Keratinocyte (primary cell): ENCODE results near the gene FAM193B. TPM values are rescaled to one million over a fixed set of nuclear protein-coding genes. Genes with fewer than 3 reads are reported as not detected.
A peak's percentile ranks its signal among the peaks of the same experiment; 100 is the strongest.

Experiments
- DNase-seq: peaks from one replicate; pipeline ENCODE4 v3.0.0-alpha.2; 2011; ENCODE audit warnings: low read depth, missing footprints, low spot score
- FAIRE-seq: peaks from 2 replicates; lab custom pipeline; 2011; peaks lifted over from hg19 to GRCh38; lab: Jason Lieb, UNC
- H2AFZ ChIP-seq: 2 replicates; pipeline ENCODE4 v1.6.0; 2012; ENCODE audit warnings: low read length, control low read depth, inconsistent platforms; ENCODE audit not compliant: control insufficient read depth
- H3K27ac ChIP-seq: 2 replicates; pipeline ENCODE4 v1.5.1; 2011; ENCODE audit warnings: low read length; ENCODE audit not compliant: control insufficient read depth, insufficient read depth
- H3K27me3 ChIP-seq: 3 replicates; pipeline ENCODE4 v1.6.0; 2011; ENCODE audit warnings: low read length; ENCODE audit not compliant: control insufficient read depth, insufficient read depth; ENCODE audit errors: extremely low read depth
- H3K36me3 ChIP-seq, 2 experiments: 2 replicates in 1 of 2; 3 replicates in 1 of 2; pipeline ENCODE4 v1.5.1; 2011; ENCODE audit warnings: low read length in 2 of 2, mild to moderate bottlenecking in 1 of 2; ENCODE audit not compliant: control insufficient read depth in 2 of 2, insufficient read depth in 2 of 2; ENCODE audit errors: extremely low read depth in 1 of 2
- H3K4me1 ChIP-seq: 3 replicates; pipeline ENCODE4 v1.5.1; 2011; ENCODE audit warnings: low read length; ENCODE audit not compliant: control insufficient read depth, insufficient read depth; ENCODE audit errors: extremely low read depth
- H3K4me2 ChIP-seq: 3 replicates; pipeline ENCODE4 v1.6.0; 2011; ENCODE audit warnings: low read depth, low read length; ENCODE audit not compliant: control insufficient read depth, insufficient read depth; ENCODE audit errors: extremely low read depth
- H3K4me3 ChIP-seq, 3 experiments: fragments of 200-600 bp in 1 of 3; sonication (generic) in 1 of 3; 2 replicates in 2 of 3; 3 replicates in 1 of 3; pipeline ENCODE4 v1.5.1; 2011 to 2016; ENCODE audit warnings: low read length in 3 of 3, mild to moderate bottlenecking in 3 of 3, control low read depth in 2 of 3, inconsistent platforms in 1 of 3, low read depth in 1 of 3, mixed read lengths in 1 of 3, mixed run types in 1 of 3, moderate library complexity in 1 of 3; ENCODE audit not compliant: control insufficient read depth in 2 of 3, insufficient read depth in 2 of 3; ENCODE audit errors: extremely low read depth in 1 of 3
- H3K79me2 ChIP-seq: 2 replicates; pipeline ENCODE4 v1.6.0; 2012; ENCODE audit warnings: low read length; ENCODE audit not compliant: control insufficient read depth, insufficient read depth
- H3K9ac ChIP-seq: 3 replicates; pipeline ENCODE4 v1.6.0; 2011; ENCODE audit warnings: low read length; ENCODE audit not compliant: control insufficient read depth, insufficient read depth; ENCODE audit errors: extremely low read depth
- H3K9me1 ChIP-seq: 3 replicates; pipeline ENCODE4 v1.6.0; 2011; ENCODE audit warnings: low read length; ENCODE audit not compliant: control insufficient read depth, insufficient read depth; ENCODE audit errors: extremely low read depth
- H3K9me3 ChIP-seq: 2 replicates; pipeline ENCODE4 v1.5.1; 2012; ENCODE audit warnings: low read depth, low read length; ENCODE audit not compliant: control insufficient read depth
- H4K20me1 ChIP-seq: 3 replicates; pipeline ENCODE4 v1.6.0; 2011; ENCODE audit warnings: low read length; ENCODE audit not compliant: control insufficient read depth, insufficient read depth; ENCODE audit errors: extremely low read depth
- EZH2 ChIP-seq: IDR thresholded peaks from one replicate; pipeline ENCODE4 v1.6.1; 2012; ENCODE audit warnings: inconsistent platforms, mild to moderate bottlenecking, low read length, moderate library complexity
- dilution Hi-C: fragments of 300-500 bp; cut with MboI; formaldehyde crosslinking; loops from one replicate; pipeline ENCODE4 v1.7.0; 2020; ENCODE audit warnings: low sequenced_read_pairs; ENCODE audit not compliant: extremely low pct_ligation_motif_present
- polyA plus RNA-seq, 5 experiments: library from polyadenylated mRNA; depleted of rRNA in 3 of 5; stranded (reverse) in 3 of 5; stranded (forward) in 1 of 5; unstranded in 1 of 5; fragments of >200 nt; gene quantifications; 1 replicate in 1 of 5; 2 replicates in 3 of 5; 3 replicates in 1 of 5; pipeline versions ENCODE4 v1.2.1 to v1.2.3, GENCODE V29; 2011 to 2012; ENCODE audit warnings: missing spikeins in 2 of 5, low read depth in 1 of 5, low replicate concordance in 1 of 5
- TF ChIP-seq, protein P1 (sequence below), 3 experiments: IDR thresholded peaks in 1 of 3; conservative IDR thresholded peaks in 1 of 3; optimal IDR thresholded peaks in 1 of 3; 2 replicates in 2 of 3; 3 replicates in 1 of 3; pipeline versions ENCODE3 to v1.5.1; 2011; ENCODE audit warnings: low read length in 3 of 3, mild to moderate bottlenecking in 3 of 3, moderate library complexity in 2 of 3, control low read depth in 1 of 3, inconsistent platforms in 1 of 3; ENCODE audit not compliant: insufficient read depth in 2 of 3; ENCODE audit errors: extremely low read depth in 1 of 3

Gene FAM193B
- polyA plus RNA-seq, 1 donor (not counting 4 experiments of a cell fraction or from before 2014, with no cell fraction given): 27.5 TPM

- TF ChIP-seq, protein P1, sequence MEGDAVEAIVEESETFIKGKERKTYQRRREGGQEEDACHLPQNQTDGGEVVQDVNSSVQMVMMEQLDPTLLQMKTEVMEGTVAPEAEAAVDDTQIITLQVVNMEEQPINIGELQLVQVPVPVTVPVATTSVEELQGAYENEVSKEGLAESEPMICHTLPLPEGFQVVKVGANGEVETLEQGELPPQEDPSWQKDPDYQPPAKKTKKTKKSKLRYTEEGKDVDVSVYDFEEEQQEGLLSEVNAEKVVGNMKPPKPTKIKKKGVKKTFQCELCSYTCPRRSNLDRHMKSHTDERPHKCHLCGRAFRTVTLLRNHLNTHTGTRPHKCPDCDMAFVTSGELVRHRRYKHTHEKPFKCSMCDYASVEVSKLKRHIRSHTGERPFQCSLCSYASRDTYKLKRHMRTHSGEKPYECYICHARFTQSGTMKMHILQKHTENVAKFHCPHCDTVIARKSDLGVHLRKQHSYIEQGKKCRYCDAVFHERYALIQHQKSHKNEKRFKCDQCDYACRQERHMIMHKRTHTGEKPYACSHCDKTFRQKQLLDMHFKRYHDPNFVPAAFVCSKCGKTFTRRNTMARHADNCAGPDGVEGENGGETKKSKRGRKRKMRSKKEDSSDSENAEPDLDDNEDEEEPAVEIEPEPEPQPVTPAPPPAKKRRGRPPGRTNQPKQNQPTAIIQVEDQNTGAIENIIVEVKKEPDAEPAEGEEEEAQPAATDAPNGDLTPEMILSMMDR (optimal IDR thresholded peaks at IDR 0.05 in 1 of 3, IDR thresholded peaks at IDR 0.05 in 1 of 3, conservative IDR thresholded peaks at IDR 0.05 in 1 of 3; ENCODE audit: extremely low read depth in 1 of 3, insufficient read depth in 2 of 3, low read length in 3 of 3): peak; percentile 11 to 52 (median 24)
- TF ChIP-seq EZH2: no peak
- DNase-seq: no peak
- Histone ChIP-seq H3K4me1 (peaks cover 12% of the 10 kb centered on the region), H2AFZ (no peak overlapping the region), H3K4me2 (no peak overlapping the region), H3K9me1 (no peaks in the 10 kb centered on the region), H3K9me3 (no peaks in the 10 kb centered on the region), H4K20me1 (no peaks in the 10 kb centered on the region), H3K79me2 (no peaks in the 10 kb centered on the region), H3K9ac (no peak overlapping the region), H3K27me3 (no peaks in the 10 kb centered on the region), H3K36me3 (no peaks in the 10 kb centered on the region), H3K27ac (no peak overlapping the region), H3K4me3 (no peak overlapping the region)
- peak; percentile 67 for FAIRE-seq
- dilution Hi-C loops: no loop called here
These were observed 21.8 kb upstream of the FAM193B start for GRCh38 chr5:177576169-177576568.

DNA sequence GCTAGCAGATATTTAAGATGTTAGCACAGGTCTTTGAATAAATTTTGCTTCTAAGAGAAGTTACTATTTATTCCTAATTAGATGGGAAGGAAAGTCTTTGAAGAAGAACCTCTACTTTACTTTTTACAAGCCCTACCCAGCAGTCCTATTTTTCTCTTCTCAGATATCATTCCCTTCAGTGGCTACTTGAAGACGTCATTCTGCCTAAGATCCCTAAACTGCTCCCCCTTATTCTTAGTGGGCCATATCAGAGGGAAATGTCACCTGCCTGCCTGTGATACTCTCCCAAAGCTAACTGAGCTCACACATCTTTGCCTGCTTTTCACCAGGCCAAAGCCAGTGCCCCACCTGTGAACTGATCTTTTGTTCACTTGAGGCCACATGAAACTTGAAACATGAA lies 21.1 kb upstream of the FAM193B start:
- Histone ChIP-seq H3K4me2 (peak overlapping the region; percentile 54), H3K27ac (peak overlapping the region; percentile 52)
- no peak for DNase-seq

More for the DNA sequence above, 21.1 kb upstream of the FAM193B start:
- Histone ChIP-seq H2AFZ (peak overlapping the region; percentile 80), H3K9me1 (no peaks in the 10 kb centered on the region), H3K4me1 (peaks cover 12% of the 10 kb centered on the region), H3K9ac (no peak overlapping the region), H4K20me1 (no peaks in the 10 kb centered on the region), H3K4me3 (peak overlapping the region in 1 of 3 experiments; percentile 5), H3K36me3 (no peaks in the 10 kb centered on the region), H3K79me2 (no peaks in the 10 kb centered on the region), H3K9me3 (no peaks in the 10 kb centered on the region), H3K27me3 (no peaks in the 10 kb centered on the region)
- FAIRE-seq: no peak
- TF ChIP-seq, protein P1 (optimal IDR thresholded peaks at IDR 0.05 in 1 of 3, IDR thresholded peaks at IDR 0.05 in 1 of 3, conservative IDR thresholded peaks at IDR 0.05 in 1 of 3; ENCODE audit: extremely low read depth in 1 of 3, insufficient read depth in 2 of 3, low read length in 3 of 3): no peak
- TF ChIP-seq EZH2: no peak
- dilution Hi-C loops: no loop called here
